Type B pancreatic cell (in vitro differentiated cells): Measurements from ENCODE around the gene PLEKHG4B. TPM values are rescaled to one million over a fixed set of nuclear protein-coding genes. Genes with fewer than 3 reads are reported as not detected.

Experiments used
- DNase-seq: peaks from one replicate; pipeline ENCODE4 v3.0.0; 2021; ENCODE audit warnings: mixed read lengths; ENCODE audit not compliant: unreplicated experiment; ENCODE audit errors: extremely low spot score
- H3K27ac Mint-ChIP-seq: 2 replicates; pipeline ENCODE4 v1.8.0; 2021; ENCODE audit warnings: mild to moderate bottlenecking, mixed read lengths
- H3K27me3 Mint-ChIP-seq: 2 replicates; pipeline ENCODE4 v1.8.0; 2021; ENCODE audit warnings: mixed read lengths
- H3K36me3 Mint-ChIP-seq: 2 replicates; pipeline ENCODE4 v1.8.0; 2021; ENCODE audit warnings: mixed read lengths
- H3K4me1 Mint-ChIP-seq: one replicate; pipeline ENCODE4 v1.8.0; 2021; ENCODE audit warnings: mixed read lengths; ENCODE audit not compliant: unreplicated experiment
- H3K4me3 Mint-ChIP-seq: 2 replicates; pipeline ENCODE4 v1.8.0; 2021; ENCODE audit warnings: mild to moderate bottlenecking, mixed read lengths
- H3K9me3 Mint-ChIP-seq: 2 replicates; pipeline ENCODE4 v1.8.0; 2021; ENCODE audit warnings: mixed read lengths
- total RNA-seq: library from RNA; stranded (reverse); gene quantifications from 2 replicates; pipeline ENCODE4 v1.2.1, GENCODE V29; 2021; ENCODE audit warnings: low replicate concordance
- TF ChIP-seq, protein P1 (sequence below): fragments of 200-600 bp; sonication (generic); conservative IDR thresholded peaks from 2 replicates; pipeline ENCODE4 v1.5.0; 2021; ENCODE audit warnings: antibody characterized with exemption, mild to moderate bottlenecking

Gene PLEKHG4B
- total RNA-seq, 1 donor from 2014 or later, result 32.8 TPM

GRCh38 chr5:179401-179800, 87.4 kb downstream of the PLEKHG4B start:
- no peaks in the 10 kb centered on the region for H3K9me3 Mint-ChIP-seq

DNA sequence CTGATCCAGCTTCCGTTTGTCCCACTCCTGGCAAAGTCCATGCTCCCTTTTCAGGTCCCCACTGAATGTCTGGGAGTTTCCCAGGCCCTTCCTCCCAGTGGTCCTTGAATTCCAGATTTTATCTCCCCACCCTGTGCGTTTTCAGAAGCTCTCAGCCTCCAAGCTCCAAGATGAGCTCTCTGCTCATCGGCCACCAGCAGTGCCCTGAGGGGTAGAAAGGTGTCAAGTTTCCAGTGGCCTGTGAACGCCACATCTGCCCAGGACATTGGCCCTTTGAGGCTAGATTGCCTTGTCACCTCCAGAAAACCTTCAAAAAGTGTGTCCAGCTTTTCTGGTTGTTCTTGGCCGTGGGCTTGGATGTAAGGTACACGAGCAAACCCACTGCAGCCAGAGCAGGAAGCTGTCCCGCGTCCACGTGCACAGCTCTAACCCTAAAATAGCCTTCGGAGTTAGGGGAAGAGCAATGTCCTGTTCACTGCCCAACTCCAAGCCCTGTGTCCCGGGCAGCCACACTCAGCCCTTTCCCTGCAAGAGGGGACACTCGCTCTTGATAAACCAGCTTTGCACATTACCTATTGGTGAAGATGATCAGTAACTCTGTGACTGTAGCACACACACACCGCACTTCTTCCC, 88.4 kb downstream of the PLEKHG4B start:
- no peaks in the 10 kb centered on the region for H3K36me3 Mint-ChIP-seq
- DNase-seq, result no peak
- H3K4me1 Mint-ChIP-seq, result peaks cover 4% of the 10 kb centered on the region
- H3K27ac Mint-ChIP-seq, result no peak overlapping the region
- H3K4me3 Mint-ChIP-seq, result no peak overlapping the region
- no peaks in the 10 kb centered on the region for H3K9me3 Mint-ChIP-seq
- TF ChIP-seq, protein P1, sequence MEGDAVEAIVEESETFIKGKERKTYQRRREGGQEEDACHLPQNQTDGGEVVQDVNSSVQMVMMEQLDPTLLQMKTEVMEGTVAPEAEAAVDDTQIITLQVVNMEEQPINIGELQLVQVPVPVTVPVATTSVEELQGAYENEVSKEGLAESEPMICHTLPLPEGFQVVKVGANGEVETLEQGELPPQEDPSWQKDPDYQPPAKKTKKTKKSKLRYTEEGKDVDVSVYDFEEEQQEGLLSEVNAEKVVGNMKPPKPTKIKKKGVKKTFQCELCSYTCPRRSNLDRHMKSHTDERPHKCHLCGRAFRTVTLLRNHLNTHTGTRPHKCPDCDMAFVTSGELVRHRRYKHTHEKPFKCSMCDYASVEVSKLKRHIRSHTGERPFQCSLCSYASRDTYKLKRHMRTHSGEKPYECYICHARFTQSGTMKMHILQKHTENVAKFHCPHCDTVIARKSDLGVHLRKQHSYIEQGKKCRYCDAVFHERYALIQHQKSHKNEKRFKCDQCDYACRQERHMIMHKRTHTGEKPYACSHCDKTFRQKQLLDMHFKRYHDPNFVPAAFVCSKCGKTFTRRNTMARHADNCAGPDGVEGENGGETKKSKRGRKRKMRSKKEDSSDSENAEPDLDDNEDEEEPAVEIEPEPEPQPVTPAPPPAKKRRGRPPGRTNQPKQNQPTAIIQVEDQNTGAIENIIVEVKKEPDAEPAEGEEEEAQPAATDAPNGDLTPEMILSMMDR, result no peak
- H3K27me3 Mint-ChIP-seq, result no peaks in the 10 kb centered on the region

More at GRCh38 chr5:179401-179800, 87.4 kb downstream of the PLEKHG4B start:
- Mint-ChIP-seq H3K36me3 (no peaks in the 10 kb centered on the region), H3K4me3 (no peak overlapping the region), H3K27me3 (no peaks in the 10 kb centered on the region), H3K27ac (no peak overlapping the region), H3K4me1 (no peaks in the 10 kb centered on the region)
- no peak for DNase-seq
- TF ChIP-seq, protein P1, result no peak

GRCh38 chr5:181160-181559, 89.2 kb downstream of the PLEKHG4B start:
- H3K9me3 Mint-ChIP-seq, result no peaks in the 10 kb centered on the region
- no peak overlapping the region for H3K27ac Mint-ChIP-seq
- no peak for DNase-seq
- H3K4me1 Mint-ChIP-seq, result peaks cover 4% of the 10 kb centered on the region
- TF ChIP-seq, protein P1, result no peak
- no peaks in the 10 kb centered on the region for H3K27me3 Mint-ChIP-seq
- H3K36me3 Mint-ChIP-seq, result no peaks in the 10 kb centered on the region
- H3K4me3 Mint-ChIP-seq, result no peak overlapping the region

- Mint-ChIP-seq H3K9me3 (no peaks in the 10 kb centered on the region), H3K36me3 (no peaks in the 10 kb centered on the region), H3K4me3 (no peak overlapping the region), H3K27ac (no peak overlapping the region), H3K27me3 (no peaks in the 10 kb centered on the region), H3K4me1 (peaks cover 4% of the 10 kb centered on the region)
- DNase-seq, result no peak
- TF ChIP-seq, protein P1, result no peak
These were observed 89.6 kb downstream of the PLEKHG4B start for GRCh38 chr5:181566-181965.

- no peak overlapping the region for H3K27ac Mint-ChIP-seq
- no peaks in the 10 kb centered on the region for H3K27me3 Mint-ChIP-seq
- DNase-seq, result no peak
- H3K9me3 Mint-ChIP-seq, result no peaks in the 10 kb centered on the region
- TF ChIP-seq, protein P1, result no peak
- peaks cover 4% of the 10 kb centered on the region for H3K4me1 Mint-ChIP-seq
- no peak overlapping the region for H3K4me3 Mint-ChIP-seq
- H3K36me3 Mint-ChIP-seq, result no peaks in the 10 kb centered on the region
These were observed 90.2 kb downstream of the PLEKHG4B start for GRCh38 chr5:182126-182525.
